Smooth muscle cell (in vitro differentiated cells): ENCODE measurements around the gene PODXL2. TPM values are rescaled to one million over a fixed set of nuclear protein-coding genes. Genes with fewer than 3 reads are reported as not detected.
A peak's percentile ranks its signal among the peaks of the same experiment; 100 is the strongest.

Source experiments
- DNase-seq: peaks from one replicate; lab custom pipeline; 2025; ENCODE audit not compliant: unreplicated experiment; lab: John Stamatoyannopoulos, UW
- H2AFZ ChIP-seq: fragments of 200-600 bp; sonication (generic); 2 replicates; pipeline ENCODE4 v1.6.0; 2016; ENCODE audit warnings: antibody characterized with exemption, low read depth, mild to moderate bottlenecking
- H3F3A ChIP-seq: fragments of 200-600 bp; sonication (generic); 2 replicates; pipeline ENCODE4 v1.6.0; 2017; ENCODE audit warnings: antibody characterized with exemption, low read depth
- H3K27ac ChIP-seq: fragments of 200-600 bp; sonication (generic); 2 replicates; pipeline ENCODE4 v1.5.1; 2016; ENCODE audit warnings: low read depth, mild to moderate bottlenecking
- H3K27me3 ChIP-seq: fragments of 200-600 bp; sonication (generic); 2 replicates; pipeline ENCODE4 v1.6.1; 2016; ENCODE audit warnings: low read depth, mild to moderate bottlenecking
- H3K36me3 ChIP-seq: fragments of 200-600 bp; sonication (generic); 2 replicates; pipeline ENCODE4 v1.5.1; 2016; ENCODE audit warnings: low read depth
- H3K4me1 ChIP-seq: fragments of 200-600 bp; sonication (generic); 2 replicates; pipeline ENCODE4 v1.5.1; 2016; ENCODE audit warnings: low read depth
- H3K4me2 ChIP-seq: fragments of 200-600 bp; sonication (generic); 2 replicates; pipeline ENCODE4 v1.6.0; 2016; ENCODE audit warnings: mild to moderate bottlenecking
- H3K4me3 ChIP-seq: fragments of 200-600 bp; sonication (generic); 2 replicates; pipeline ENCODE4 v1.5.1; 2016; ENCODE audit warnings: mild to moderate bottlenecking
- H3K79me2 ChIP-seq: fragments of 200-600 bp; sonication (generic); 2 replicates; pipeline ENCODE4 v1.6.0; 2016; ENCODE audit warnings: low read depth, mild to moderate bottlenecking
- H3K9ac ChIP-seq: fragments of 200-600 bp; sonication (generic); 2 replicates; pipeline ENCODE4 v1.6.0; 2016; ENCODE audit warnings: low read depth
- H3K9me3 ChIP-seq: fragments of 200-600 bp; sonication (generic); replicated peaks from 2 replicates; pipeline ENCODE4 v1.5.1; 2016; ENCODE audit warnings: low read depth
- H4K20me1 ChIP-seq: fragments of 200-600 bp; sonication (generic); 2 replicates; pipeline ENCODE4 v1.6.0; 2016; ENCODE audit warnings: low read depth
- WGBS: methylation state at CpG from one replicate; pipeline ENCODE4 v1.1.7; 2016; ENCODE audit warnings: low lambda C conversion rate; 5-methylcytosine and 5-hydroxymethylcytosine counted together
- polyA plus RNA-seq: library from polyadenylated mRNA; unstranded; fragments of >200 nt; fragmentation: Nextera tagmentation; extraction: Ambion mirVana; gene quantifications from 2 replicates; pipeline ENCODE4 v1.2.1, GENCODE V29; 2016
- total RNA-seq: library from RNA; depleted of rRNA; stranded (reverse); fragments of >200 nt; gene quantifications from 2 replicates; pipeline ENCODE4 v1.2.3, GENCODE V29; 2014
- TF ChIP-seq, protein P1 (sequence below): fragments of 200-600 bp; sonication (generic); IDR thresholded peaks from 2 replicates; pipeline ENCODE4 v1.5.1; 2017; ENCODE audit warnings: borderline replicate concordance, mild to moderate bottlenecking, antibody characterized with exemption; ENCODE audit not compliant: insufficient read depth, poor library complexity, severe bottlenecking

Gene PODXL2
- total and polyA plus RNA-seq, 2 experiments from 2014 or later, result 4.1 to 9.7 TPM

DNA sequence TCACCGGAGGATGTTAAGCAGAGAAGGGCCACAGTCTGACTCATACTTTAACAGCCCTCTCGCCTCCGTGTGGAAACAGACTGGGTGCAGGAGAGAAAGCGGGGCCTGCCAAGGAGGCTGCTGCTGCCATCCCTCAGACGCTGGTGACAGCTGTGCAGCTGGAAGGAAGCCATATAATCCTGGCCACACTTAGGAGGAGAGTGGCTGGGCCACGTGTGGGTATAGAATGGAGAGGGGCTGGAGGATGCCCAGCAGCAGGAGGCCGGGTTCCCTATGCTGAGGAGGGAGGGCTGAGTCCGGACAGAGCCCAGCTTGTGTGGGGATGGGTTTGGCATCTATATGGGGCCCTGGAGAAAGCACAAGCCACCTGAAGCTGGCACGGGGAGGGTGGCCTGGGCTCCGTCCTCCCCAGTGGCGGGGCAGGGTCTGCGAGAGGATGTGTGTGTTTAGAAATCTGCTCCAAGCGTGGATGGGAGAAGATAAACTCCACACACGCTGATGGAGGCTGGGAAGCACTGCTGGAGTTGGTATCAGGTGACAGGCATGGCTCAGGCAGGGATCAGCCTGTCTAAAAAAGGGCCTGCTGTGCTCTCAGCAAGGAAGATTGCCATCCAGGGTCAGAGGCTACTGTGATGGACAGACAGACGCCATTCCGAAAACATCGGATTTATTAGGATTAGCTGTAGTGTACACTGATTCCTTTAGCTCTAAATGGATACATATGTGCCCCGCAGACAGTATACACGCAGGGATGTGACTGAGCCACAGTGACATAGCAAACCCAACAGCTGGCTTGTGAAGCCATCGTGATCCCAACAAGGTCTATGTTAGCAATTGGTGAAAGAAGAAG, 59.7 kb downstream of the PODXL2 start:
- H4K20me1 ChIP-seq, result no peaks in the 10 kb centered on the region
- H3K9ac ChIP-seq, result no peak overlapping the region
- no peak overlapping the region for H2AFZ ChIP-seq
- no peaks in the 10 kb centered on the region for H3K36me3 ChIP-seq
- H3K79me2 ChIP-seq, result no peaks in the 10 kb centered on the region
- DNase-seq, result no peak
- no peaks in the 10 kb centered on the region for H3K9me3 ChIP-seq
- H3F3A ChIP-seq, result no peaks in the 10 kb centered on the region
- H3K4me1 ChIP-seq, result peaks cover 20% of the 10 kb centered on the region
- peak overlapping the region; percentile 40 for H3K27ac ChIP-seq
- no peak overlapping the region for H3K4me2 ChIP-seq
- 43% methylated on average over 20 of the region's 20 CpGs for WGBS
- TF ChIP-seq, protein P1, sequence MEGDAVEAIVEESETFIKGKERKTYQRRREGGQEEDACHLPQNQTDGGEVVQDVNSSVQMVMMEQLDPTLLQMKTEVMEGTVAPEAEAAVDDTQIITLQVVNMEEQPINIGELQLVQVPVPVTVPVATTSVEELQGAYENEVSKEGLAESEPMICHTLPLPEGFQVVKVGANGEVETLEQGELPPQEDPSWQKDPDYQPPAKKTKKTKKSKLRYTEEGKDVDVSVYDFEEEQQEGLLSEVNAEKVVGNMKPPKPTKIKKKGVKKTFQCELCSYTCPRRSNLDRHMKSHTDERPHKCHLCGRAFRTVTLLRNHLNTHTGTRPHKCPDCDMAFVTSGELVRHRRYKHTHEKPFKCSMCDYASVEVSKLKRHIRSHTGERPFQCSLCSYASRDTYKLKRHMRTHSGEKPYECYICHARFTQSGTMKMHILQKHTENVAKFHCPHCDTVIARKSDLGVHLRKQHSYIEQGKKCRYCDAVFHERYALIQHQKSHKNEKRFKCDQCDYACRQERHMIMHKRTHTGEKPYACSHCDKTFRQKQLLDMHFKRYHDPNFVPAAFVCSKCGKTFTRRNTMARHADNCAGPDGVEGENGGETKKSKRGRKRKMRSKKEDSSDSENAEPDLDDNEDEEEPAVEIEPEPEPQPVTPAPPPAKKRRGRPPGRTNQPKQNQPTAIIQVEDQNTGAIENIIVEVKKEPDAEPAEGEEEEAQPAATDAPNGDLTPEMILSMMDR, result no peak
- no peak overlapping the region for H3K4me3 ChIP-seq
- no peaks in the 10 kb centered on the region for H3K27me3 ChIP-seq

DNA sequence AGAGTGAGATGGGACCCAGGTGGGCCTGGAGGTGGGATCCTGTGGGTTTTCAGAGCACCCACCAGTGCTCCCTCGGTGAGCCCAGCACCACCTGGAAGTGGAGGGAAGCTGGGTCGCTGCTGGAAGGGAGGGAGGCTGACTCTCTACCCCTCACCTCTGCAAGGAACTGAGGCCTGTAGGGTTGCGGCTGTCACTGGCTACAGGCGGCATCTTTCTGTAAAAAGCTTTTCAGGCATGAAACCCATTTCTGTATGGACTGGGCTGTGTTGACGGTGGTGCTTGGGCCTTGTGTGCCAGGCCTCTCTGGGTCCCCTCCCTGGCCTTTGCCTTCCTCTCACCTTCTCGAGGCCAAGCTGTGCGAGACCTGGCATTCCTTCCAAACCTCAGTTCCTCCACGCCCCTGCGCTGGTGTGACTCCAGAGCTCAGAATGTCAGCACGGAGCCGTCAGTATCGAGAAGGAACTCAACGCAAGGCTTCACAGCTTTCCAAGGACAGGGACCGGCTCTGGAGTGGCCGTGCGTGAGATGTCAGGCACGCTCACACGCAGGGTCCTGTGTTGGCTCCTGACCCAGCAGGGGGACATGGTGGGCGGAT, 60.4 kb downstream of the PODXL2 start:
- Histone ChIP-seq H3K9me3 (no peaks in the 10 kb centered on the region), H2AFZ (no peak overlapping the region), H3K27me3 (no peaks in the 10 kb centered on the region), H3K9ac (no peak overlapping the region), H3K79me2 (no peaks in the 10 kb centered on the region), H3F3A (no peaks in the 10 kb centered on the region), H3K4me3 (no peak overlapping the region), H3K27ac (peak overlapping the region; percentile 40), H4K20me1 (no peaks in the 10 kb centered on the region), H3K36me3 (no peaks in the 10 kb centered on the region), H3K4me1 (peaks cover 20% of the 10 kb centered on the region), H3K4me2 (peak overlapping the region; percentile 33)
- TF ChIP-seq, protein P1, result no peak
- DNase-seq, result no peak
- WGBS, result 85% methylated on average over 19 of the region's 19 CpGs

DNA sequence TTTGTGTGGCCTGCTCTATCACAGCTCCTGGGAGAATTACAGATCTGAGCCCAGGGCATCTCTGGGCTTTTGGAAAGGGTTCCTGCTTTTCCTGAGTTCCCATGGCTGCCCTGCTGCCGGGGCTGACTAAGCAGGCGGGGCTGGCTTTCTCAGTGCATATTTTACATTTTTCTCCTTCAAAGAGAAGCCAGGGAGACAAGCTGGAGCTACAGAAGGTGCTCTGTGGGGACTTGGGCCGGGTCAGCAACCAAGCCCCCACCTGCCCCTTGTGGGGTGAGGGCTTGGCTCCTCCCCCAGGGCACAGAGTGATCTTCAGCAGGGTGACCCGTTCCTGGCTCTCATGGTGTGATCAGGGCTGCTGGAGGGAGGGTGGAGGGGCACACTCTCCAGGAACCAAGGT, 61.1 kb downstream of the PODXL2 start:
- no peaks in the 10 kb centered on the region for H3F3A ChIP-seq
- no peaks in the 10 kb centered on the region for H4K20me1 ChIP-seq
- no peak overlapping the region for H3K9ac ChIP-seq
- no peak for DNase-seq
- H3K4me2 ChIP-seq, result peak overlapping the region; percentile 33
- TF ChIP-seq, protein P1, result no peak
- H3K4me1 ChIP-seq, result peaks cover 20% of the 10 kb centered on the region
- H3K9me3 ChIP-seq, result no peaks in the 10 kb centered on the region
- H3K79me2 ChIP-seq, result no peaks in the 10 kb centered on the region
- H2AFZ ChIP-seq, result no peak overlapping the region
- 19% methylated on average over 4 of the region's 4 CpGs for WGBS
- H3K4me3 ChIP-seq, result no peak overlapping the region
- H3K27me3 ChIP-seq, result no peaks in the 10 kb centered on the region
- H3K27ac ChIP-seq, result peak overlapping the region; percentile 40
- H3K36me3 ChIP-seq, result no peaks in the 10 kb centered on the region
